Large intestine (tissue), 3 donors: ENCODE results near the gene FRMD8. TPM values are rescaled to one million over a fixed set of nuclear protein-coding genes. Genes with fewer than 3 reads are reported as not detected.

Source experiments
- DNase-seq, 2 donors: peaks; one replicate each; pipeline versions ENCODE4 v3.0.0 to v3.0.0-alpha.2; 2013
- H3K27ac ChIP-seq: one replicate; pipeline ENCODE4 v1.5.1; 2013; ENCODE audit warnings: low read length
- H3K27me3 ChIP-seq: 2 replicates; pipeline ENCODE4 v1.6.1; 2013; ENCODE audit warnings: low read length; ENCODE audit not compliant: control insufficient read depth, insufficient read depth
- H3K36me3 ChIP-seq: 2 replicates; pipeline ENCODE4 v1.6.1; 2013; ENCODE audit warnings: low read length; ENCODE audit not compliant: control insufficient read depth, insufficient read depth
- H3K4me1 ChIP-seq: one replicate; pipeline ENCODE4 v1.6.1; 2013; ENCODE audit warnings: low read length; ENCODE audit not compliant: control insufficient read depth, insufficient read depth
- H3K4me3 ChIP-seq: one replicate; pipeline ENCODE4 v1.5.1; 2013; ENCODE audit warnings: low read length
- H3K9me3 ChIP-seq: one replicate; pipeline ENCODE4 v1.6.1; 2013; ENCODE audit warnings: mild to moderate bottlenecking, low read depth, low read length, moderate library complexity; ENCODE audit not compliant: control insufficient read depth
- WGBS: methylation state at CpG from one replicate; pipeline ENCODE4 v1.1.5; 2013; ENCODE audit warnings: low lambda C conversion rate; ENCODE audit not compliant: insufficient coverage; 5-methylcytosine and 5-hydroxymethylcytosine counted together
- polyA plus RNA-seq: library from polyadenylated mRNA; unstranded; fragments of 120-200 nt; gene quantifications from one replicate; pipeline ENCODE4 v1.2.1, GENCODE V29; 2013

FRMD8 gene
- polyA plus RNA-seq, 1 donor: 23.5 TPM

GRCh38 chr11:65438257-65439151, 52.1 kb downstream of the FRMD8 start:
- H3K36me3 ChIP-seq: peaks cover 42% of the 10 kb centered on the region

GRCh38 chr11:65439331-65440181, 53.1 kb downstream of the FRMD8 start:
- peaks cover 47% of the 10 kb centered on the region for H3K36me3 ChIP-seq
- no peaks in the 10 kb centered on the region for H3K27me3 ChIP-seq
- peaks cover 9% of the 10 kb centered on the region for H3K4me1 ChIP-seq
- peak in 1 of 2 donors; percentile 1 for DNase-seq
- no peaks in the 10 kb centered on the region for H3K9me3 ChIP-seq
- 93% methylated on average over 2 of the region's 7 CpGs for WGBS
- H3K4me3 ChIP-seq: no peak overlapping the region
- no peak overlapping the region for H3K27ac ChIP-seq

More at GRCh38 chr11:65438257-65439151, 52.1 kb downstream of the FRMD8 start:
- peak in 1 of 2 donors; percentile 1 for DNase-seq
- no peak overlapping the region for H3K4me3 ChIP-seq
- peaks cover 9% of the 10 kb centered on the region for H3K4me1 ChIP-seq
- WGBS: 100% methylated on average over 3 of the region's 9 CpGs
- no peaks in the 10 kb centered on the region for H3K27me3 ChIP-seq
- H3K9me3 ChIP-seq: no peaks in the 10 kb centered on the region
- H3K27ac ChIP-seq: no peak overlapping the region

- DNase-seq: peak in 1 of 2 donors; percentile 1
These were observed 54.5 kb downstream of the FRMD8 start for GRCh38 chr11:65440831-65441499.

GRCh38 chr11:65442842-65443331, 56.5 kb downstream of the FRMD8 start:
- DNase-seq: peak in 1 of 2 donors; percentile 1
- WGBS: 71% methylated on average over 2 of the region's 9 CpGs
- Histone ChIP-seq H3K4me3 (no peak overlapping the region), H3K9me3 (no peaks in the 10 kb centered on the region), H3K27me3 (no peaks in the 10 kb centered on the region), H3K36me3 (peaks cover 37% of the 10 kb centered on the region), H3K27ac (no peak overlapping the region), H3K4me1 (peaks cover 9% of the 10 kb centered on the region)

More at GRCh38 chr11:65440831-65441499, 54.5 kb downstream of the FRMD8 start:
- Histone ChIP-seq H3K27me3 (no peaks in the 10 kb centered on the region), H3K27ac (no peak overlapping the region), H3K4me1 (peaks cover 9% of the 10 kb centered on the region), H3K4me3 (no peak overlapping the region), H3K9me3 (no peaks in the 10 kb centered on the region), H3K36me3 (peaks cover 49% of the 10 kb centered on the region)
- no CpG with 5 or more reads among the region's 8 CpGs for WGBS

GRCh38 chr11:65444314-65445051, 58.0 kb downstream of the FRMD8 start:
- peak in 1 of 2 donors; percentile 4 for DNase-seq
- no peaks in the 10 kb centered on the region for H3K9me3 ChIP-seq
- no peak overlapping the region for H3K27ac ChIP-seq
- H3K4me3 ChIP-seq: no peak overlapping the region
- H3K27me3 ChIP-seq: no peaks in the 10 kb centered on the region
- peaks cover 31% of the 10 kb centered on the region for H3K36me3 ChIP-seq
- peaks cover 9% of the 10 kb centered on the region for H3K4me1 ChIP-seq
- no CpG with 5 or more reads among the region's 14 CpGs for WGBS

- H3K4me3 ChIP-seq: no peak overlapping the region
- no peak overlapping the region for H3K27ac ChIP-seq
- DNase-seq: peak in 1 of 2 donors; percentile 1
- peaks cover 31% of the 10 kb centered on the region for H3K36me3 ChIP-seq
- no CpG with 5 or more reads among the region's 15 CpGs for WGBS
- H3K9me3 ChIP-seq: peaks cover under 1% of the 10 kb centered on the region
- H3K27me3 ChIP-seq: no peaks in the 10 kb centered on the region
- peaks cover 9% of the 10 kb centered on the region for H3K4me1 ChIP-seq
These were observed 58.7 kb downstream of the FRMD8 start for GRCh38 chr11:65445101-65445603.

GRCh38 chr11:65445604-65446445, 59.4 kb downstream of the FRMD8 start:
- Histone ChIP-seq H3K27me3 (no peaks in the 10 kb centered on the region), H3K9me3 (peaks cover 8% of the 10 kb centered on the region), H3K36me3 (peaks cover 31% of the 10 kb centered on the region), H3K4me1 (peaks cover 9% of the 10 kb centered on the region), H3K4me3 (no peak overlapping the region), H3K27ac (no peak overlapping the region)
- WGBS: no CpG with 5 or more reads among the region's 11 CpGs
- DNase-seq: peak in 1 of 2 donors; percentile 1

GRCh38 chr11:65446446-65447277, 60.2 kb downstream of the FRMD8 start:
- Histone ChIP-seq H3K27me3 (no peaks in the 10 kb centered on the region), H3K27ac (no peak overlapping the region), H3K9me3 (peaks cover 8% of the 10 kb centered on the region), H3K4me3 (no peak overlapping the region), H3K36me3 (peaks cover 30% of the 10 kb centered on the region), H3K4me1 (peaks cover 8% of the 10 kb centered on the region)
- DNase-seq: peak in 1 of 2 donors; percentile 1
- WGBS: no CpG with 5 or more reads among the region's 11 CpGs
